Measurements from ENCODE around the gene STPG4.

STPG4 gene

DNA sequence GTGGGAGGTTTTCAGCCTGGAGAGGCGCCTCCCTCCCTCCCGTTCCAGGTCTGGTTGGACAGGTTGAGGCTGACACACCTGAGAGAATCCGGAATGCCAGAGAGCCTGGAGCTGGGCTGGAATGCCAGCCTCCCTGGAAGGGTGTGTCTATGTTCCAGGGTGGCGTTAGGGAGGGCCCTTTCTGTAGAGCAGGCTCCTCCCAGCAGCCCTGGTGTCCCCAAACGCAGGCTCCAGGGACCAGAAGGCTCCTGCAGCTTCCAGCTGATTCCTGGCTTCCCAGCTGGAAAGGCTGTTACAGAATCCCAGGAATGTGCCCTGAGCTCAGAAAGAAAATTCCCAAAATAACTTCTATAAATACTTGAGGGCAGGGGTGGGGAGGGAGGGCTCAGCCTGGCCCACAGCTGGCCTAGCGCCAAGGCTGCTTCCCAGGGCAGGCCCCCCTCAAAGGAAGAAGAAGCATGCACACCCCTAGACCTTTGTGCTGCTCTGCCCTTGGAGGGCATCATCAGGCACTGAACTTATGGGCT, 85.4 kb downstream of the STPG4 start:
- DNase-seq, result no peak

DNA sequence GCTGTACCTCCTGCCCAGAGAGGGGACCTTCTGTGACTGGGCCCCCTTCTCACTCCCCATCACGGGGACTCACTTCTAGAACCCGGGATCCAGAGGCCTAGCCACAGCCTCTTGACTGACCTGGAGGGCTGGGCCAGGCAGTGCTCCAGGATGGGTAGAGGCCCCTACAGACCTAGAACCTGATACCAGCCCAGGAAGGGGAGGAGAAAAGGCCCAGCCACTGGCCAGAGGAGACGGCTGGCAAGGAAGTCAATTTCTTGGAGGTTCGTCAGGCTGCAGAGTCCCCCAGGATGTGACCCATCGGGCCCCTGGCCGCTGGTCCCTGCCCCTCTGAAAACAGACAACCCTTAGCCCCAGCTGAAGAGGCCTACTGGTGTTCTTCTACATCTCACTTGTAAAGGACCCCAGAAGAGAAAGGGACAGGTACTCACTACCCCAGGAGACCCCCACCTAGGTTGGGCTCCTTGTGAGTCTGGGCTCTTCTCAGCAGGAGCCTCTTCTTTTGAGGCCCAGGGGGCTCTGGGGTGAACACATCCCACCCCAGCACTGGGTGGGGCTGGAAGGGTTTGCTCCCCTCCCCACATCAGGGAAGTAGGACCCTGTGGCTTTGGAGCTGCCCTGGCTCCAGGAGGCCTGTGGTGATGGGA, 86.0 kb downstream of the STPG4 start:
- DNase-seq, result no peak

- DNase-seq, result no peak
Observed at GRCh38 chr2:47067788-47068407, 87.2 kb downstream of the STPG4 start.

GRCh38 chr2:47065771-47066380, 89.2 kb downstream of the STPG4 start:
- no peak for DNase-seq

- DNase-seq, result no peak
Observed at GRCh38 chr2:47065343-47065742, 89.8 kb downstream of the STPG4 start.

GRCh38 chr2:47064106-47064505, 91.0 kb downstream of the STPG4 start:
- DNase-seq, result no peak

DNA sequence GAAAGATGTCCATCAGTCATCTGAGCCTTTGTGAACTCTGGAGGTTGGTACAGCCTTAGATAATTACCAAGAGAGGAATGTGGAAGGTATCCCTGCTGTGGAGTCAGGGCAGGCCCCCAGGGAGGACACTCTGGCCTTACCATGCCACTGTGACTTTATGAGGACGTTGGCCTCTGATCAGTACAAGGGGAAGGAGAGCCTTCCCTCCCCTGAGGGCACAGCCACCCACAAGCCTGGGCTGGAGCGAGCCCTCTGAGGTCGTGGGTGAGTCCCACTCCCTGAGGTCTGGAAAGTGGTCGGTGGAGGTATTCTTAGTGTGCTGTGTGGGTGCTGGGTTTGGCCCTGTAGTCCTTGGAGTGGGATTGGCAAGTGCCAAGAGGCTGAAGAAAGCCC, 91.6 kb downstream of the STPG4 start:
- DNase-seq, result no peak

DNA sequence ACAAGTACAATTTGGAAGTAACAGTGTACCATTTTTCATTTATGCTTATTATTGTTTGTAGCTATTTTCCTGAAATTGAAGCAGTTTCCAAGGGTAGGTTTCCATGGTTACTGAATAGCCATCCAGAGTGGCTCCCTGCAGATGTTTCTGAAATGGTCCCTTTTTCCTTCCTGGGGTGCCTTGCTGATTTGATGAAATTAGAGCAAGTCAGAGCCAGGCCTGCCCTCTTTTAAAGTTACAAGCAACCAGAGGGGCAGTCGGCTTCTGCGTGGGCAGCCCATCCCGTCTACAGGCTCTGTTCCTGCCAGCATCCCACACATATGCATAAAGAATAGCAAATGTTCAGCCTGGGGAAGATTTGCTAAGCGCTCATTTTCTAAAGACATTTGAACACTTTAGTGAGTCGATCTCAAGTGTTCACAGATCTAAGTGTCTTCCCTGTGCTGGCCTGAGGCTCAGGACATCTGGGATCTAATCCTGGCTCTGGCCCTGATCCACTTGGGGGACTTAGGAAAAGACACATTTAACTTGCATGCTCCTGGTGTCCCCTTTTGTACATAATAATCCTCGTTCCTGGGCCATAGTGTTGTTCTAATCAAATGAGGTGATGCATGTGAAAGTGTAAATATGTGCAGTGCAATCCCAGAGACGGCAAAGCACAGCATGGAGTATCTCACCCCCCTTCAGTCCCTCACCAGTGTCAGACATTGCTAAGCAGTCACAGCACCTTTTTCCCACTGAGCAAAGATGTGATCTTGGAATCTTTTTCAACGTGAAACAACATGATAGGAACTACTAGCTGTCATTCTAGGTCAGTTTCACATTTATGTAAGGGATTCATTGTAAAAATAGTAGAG, 92.2 kb downstream of the STPG4 start:
- DNase-seq, result peak; percentile 11

- DNase-seq, result peak; percentile 19
Observed at GRCh38 chr2:47061944-47062678, 93.0 kb downstream of the STPG4 start.

DNA sequence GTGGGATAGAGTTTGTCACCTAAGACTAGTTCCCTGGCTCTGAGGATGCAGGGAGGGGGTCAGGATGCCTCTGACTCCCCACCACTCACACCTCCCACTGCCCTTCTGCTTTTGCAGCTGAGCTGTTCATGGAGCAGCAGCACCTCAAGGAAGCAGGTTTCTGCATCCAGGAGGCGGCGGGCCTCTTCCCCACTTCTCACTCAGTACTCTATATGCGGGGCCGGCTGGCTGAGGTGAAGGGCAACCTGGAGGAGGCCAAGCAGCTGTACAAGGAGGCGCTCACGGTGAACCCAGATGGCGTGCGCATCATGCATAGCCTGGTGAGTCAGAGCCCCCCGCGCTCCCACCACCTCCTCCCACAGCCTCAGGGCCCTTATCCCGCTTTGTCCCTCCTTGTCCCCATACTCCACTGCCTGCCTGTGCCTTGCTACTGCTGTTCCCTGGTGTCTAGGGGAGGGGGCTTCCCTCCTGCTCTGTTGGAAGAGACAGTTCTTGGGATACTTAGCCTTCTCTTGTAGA, 94.4 kb downstream of the STPG4 start:
- DNase-seq, result no peak

- peak; percentile 7 for DNase-seq
Observed at GRCh38 chr2:47058003-47058931, 96.8 kb downstream of the STPG4 start.

GRCh38 chr2:47057687-47058002, 97.5 kb downstream of the STPG4 start:
- DNase-seq, result no peak

- peak; percentile 16 for DNase-seq
Observed at GRCh38 chr2:47056868-47057686, 98.0 kb downstream of the STPG4 start.

DNA sequence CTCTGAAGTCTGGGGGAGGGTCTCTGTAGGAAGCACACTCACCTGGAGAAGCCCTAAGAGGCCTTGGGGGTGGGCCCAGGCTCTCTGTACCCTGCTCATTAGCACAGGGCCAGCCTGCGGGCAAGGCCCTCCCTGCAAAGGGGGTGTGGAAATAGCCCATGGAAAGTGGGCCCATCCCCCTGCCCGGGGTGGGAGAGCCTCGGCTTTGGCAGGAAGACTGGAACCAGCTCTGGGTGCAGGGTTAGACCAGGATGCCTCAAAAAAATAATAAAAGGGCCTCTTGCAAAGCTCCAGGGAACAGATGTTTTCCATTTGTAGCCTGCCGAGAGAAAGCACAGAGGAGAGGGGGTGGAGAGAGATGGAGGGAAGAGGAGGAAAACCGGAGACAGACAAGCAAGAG, 98.7 kb downstream of the STPG4 start:
- DNase-seq, result no peak

DNA sequence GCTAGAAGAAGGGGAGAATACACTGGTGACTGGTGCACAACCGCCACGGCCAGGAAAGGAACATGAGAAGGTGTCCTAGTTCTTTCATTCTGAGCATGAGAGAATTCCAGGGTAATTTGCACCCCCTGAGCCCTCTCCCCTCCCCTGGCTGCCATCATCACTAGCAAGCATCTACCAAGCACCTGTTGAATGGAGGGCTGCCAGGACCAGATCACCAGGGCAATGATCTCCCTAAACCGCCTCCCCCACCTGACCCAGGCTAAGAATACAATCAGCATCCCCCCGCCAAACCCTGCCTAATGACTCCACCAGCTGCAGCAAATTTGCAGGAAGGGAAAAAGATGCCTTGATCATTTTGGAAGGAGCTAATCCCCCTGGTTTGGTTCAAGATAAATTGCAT, 100.2 kb downstream of the STPG4 start:
- no peak for DNase-seq

- no peak for DNase-seq
Observed at GRCh38 chr2:47054036-47054555, 101.0 kb downstream of the STPG4 start.

DNA sequence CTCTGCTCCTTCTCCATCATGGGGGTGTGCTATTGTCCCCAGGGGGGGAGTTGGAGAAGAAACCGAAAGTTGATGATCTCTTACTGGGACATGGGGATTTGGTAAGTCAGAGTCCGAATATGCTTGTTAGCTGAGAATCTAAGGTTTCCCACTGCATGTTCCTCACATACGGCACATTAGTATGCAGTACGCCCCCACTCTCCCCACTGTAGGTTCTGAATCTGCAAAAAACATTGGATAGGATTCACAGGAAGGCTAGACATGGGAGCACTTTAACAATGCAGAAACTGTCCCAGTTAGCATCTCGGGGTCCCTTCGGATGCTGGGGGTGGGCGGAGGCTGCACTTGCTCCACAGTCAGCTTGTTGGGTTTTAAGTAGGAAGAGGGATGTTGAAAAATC, 102.3 kb downstream of the STPG4 start:
- DNase-seq, result no peak

DNA sequence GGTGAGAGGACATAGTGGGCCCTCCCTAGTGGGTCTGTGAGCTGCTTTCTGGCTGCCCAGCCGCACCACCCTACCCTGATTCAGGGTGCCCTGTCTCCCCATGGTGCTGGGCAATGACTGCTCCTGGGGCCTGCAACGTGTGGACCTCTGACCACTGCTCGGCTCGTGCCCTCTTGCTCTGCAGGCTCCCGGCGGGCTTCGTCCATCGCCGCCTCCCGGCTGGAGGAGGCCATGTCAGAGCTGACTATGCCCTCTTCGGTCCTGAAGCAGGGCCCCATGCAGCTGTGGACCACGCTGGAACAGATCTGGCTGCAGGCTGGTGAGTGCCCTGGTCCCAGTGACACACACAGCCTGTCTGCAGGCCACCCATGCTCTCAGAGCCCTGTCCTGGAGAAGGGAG, 103.5 kb downstream of the STPG4 start:
- no peak for DNase-seq

GRCh38 chr2:47050762-47051161, 104.3 kb downstream of the STPG4 start:
- no peak for DNase-seq
